Bone marrow (tissue), 2 donors: ENCODE data around the gene AMBRA1.

ENCODE experiments used
- DNase-seq, 2 donors: peaks; one replicate each; lab custom pipeline; 2025; lab: John Stamatoyannopoulos, UW

Gene AMBRA1, protein sequence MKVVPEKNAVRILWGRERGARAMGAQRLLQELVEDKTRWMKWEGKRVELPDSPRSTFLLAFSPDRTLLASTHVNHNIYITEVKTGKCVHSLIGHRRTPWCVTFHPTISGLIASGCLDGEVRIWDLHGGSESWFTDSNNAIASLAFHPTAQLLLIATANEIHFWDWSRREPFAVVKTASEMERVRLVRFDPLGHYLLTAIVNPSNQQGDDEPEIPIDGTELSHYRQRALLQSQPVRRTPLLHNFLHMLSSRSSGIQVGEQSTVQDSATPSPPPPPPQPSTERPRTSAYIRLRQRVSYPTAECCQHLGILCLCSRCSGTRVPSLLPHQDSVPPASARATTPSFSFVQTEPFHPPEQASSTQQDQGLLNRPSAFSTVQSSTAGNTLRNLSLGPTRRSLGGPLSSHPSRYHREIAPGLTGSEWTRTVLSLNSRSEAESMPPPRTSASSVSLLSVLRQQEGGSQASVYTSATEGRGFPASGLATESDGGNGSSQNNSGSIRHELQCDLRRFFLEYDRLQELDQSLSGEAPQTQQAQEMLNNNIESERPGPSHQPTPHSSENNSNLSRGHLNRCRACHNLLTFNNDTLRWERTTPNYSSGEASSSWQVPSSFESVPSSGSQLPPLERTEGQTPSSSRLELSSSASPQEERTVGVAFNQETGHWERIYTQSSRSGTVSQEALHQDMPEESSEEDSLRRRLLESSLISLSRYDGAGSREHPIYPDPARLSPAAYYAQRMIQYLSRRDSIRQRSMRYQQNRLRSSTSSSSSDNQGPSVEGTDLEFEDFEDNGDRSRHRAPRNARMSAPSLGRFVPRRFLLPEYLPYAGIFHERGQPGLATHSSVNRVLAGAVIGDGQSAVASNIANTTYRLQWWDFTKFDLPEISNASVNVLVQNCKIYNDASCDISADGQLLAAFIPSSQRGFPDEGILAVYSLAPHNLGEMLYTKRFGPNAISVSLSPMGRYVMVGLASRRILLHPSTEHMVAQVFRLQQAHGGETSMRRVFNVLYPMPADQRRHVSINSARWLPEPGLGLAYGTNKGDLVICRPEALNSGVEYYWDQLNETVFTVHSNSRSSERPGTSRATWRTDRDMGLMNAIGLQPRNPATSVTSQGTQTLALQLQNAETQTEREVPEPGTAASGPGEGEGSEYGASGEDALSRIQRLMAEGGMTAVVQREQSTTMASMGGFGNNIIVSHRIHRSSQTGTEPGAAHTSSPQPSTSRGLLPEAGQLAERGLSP (N-terminal part only)

DNA sequence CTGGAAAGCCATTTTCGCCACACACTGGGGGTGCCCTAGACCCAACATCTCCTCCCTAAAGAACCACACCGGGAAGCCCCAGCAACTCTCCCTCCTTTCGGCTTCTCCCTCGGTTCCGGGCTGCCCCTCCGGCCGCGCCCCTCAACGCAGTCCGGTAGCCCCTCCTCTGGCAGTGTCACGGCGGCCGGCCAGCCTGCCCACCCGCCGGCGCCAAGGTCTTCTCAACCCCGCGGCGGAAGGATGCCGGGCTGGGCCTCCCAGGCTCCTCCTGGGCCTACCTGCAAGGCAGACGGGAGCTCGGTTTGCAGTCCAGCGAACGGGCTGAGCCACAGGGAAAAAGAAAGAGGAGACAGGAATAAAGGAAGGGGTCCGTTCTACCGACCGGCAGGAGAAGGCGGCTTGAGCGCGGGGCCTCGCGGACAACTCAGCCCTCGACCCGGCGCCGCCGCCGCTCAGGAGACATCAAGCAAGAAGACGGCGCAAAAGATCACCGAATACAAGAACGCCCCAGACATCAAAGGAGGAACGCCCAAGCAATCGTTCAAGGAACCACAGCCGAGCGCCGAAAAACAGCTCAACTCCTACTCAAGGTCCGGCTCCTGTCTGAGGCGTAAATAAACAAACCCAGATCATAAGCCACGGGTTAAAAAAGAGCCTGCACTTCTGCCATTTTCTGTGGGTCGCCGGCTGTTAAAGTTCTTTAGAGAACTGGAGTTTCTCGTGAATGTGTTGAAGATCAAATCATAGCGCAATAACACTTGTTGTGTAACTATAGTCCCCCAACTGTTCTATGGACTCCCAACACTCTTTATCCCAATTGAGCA lies at the start of gene AMBRA1:
Gene AMBRA1 (minus strand): TSS at position 474 of the 824 bp plus-strand sequence. CDS start 45,643 bp downstream, outside the sequence.
- DNase-seq, result peak; percentile 60 to 87

DNA sequence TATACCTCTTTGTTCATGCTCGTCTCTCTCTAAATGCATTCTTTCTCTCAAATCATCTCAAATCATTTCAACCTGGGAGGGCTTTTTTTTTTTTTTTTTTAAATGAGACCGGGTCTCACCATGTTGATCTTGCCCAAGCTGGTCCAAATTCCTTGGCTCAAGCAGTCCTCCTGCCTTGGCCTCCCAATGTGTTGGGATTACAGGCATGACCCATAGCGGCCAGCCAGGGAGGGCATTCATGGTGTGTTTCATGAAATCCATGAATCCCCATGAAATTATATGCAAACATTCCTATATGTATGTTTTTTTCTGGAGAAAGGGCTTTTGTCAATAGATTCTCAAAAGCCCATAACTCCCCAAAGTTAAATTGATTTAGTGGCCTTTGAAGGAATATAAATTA lies 49.7 kb upstream of the AMBRA1 start:
- no peak for DNase-seq

DNA sequence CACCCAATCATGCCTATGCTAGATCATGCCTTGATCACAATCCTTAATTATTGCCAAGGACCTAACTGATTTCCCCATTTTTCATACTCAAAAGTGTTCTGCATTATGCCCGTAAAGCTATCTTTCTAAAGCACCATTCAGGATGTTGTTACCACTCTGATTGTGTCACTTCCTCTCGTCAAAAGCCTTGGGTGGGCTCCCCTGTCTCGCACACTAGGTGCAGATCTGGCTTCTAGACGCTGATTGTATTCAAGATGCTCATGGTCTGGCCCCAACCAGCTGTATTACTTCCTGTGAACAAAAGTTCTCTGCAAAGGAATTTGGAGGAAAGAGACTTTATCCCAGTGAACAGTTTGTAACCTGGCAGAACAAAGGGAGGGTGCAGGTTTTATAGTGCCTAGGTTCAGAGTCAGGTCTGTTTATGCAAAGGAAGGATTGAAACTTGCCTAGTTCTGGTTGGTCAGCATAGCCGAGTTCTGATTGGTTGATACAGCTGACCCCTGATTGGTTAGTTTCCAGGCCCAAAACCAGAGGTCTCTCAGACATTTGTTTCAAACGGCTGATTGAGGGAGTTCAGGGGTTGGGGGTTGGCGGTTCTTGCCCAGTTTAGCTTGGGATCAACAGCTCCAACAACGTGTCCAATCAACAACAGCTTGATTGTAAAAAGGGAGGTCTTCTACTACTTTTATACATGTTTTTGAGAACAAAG lies 49.0 kb upstream of the AMBRA1 start:
- no peak for DNase-seq

DNA sequence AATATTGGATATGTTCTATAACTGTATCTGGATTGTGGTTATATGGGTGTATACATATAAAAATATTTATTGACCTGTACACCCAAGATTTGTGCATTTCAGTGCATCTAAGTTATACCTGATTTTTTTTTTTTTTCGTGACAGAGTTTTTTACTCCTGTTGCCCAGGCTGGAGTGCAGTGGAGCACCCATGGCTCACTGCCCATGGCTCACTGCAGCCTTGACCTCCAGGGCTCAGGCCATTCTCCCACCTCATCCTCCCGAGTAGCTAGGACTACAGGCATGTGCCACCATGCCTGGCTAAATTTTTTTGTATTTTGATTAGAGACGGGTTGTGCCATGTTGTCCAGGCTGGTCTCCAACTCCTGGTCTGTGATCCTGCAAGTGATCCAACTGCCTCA lies 47.8 kb upstream of the AMBRA1 start:
- DNase-seq, result no peak

DNA sequence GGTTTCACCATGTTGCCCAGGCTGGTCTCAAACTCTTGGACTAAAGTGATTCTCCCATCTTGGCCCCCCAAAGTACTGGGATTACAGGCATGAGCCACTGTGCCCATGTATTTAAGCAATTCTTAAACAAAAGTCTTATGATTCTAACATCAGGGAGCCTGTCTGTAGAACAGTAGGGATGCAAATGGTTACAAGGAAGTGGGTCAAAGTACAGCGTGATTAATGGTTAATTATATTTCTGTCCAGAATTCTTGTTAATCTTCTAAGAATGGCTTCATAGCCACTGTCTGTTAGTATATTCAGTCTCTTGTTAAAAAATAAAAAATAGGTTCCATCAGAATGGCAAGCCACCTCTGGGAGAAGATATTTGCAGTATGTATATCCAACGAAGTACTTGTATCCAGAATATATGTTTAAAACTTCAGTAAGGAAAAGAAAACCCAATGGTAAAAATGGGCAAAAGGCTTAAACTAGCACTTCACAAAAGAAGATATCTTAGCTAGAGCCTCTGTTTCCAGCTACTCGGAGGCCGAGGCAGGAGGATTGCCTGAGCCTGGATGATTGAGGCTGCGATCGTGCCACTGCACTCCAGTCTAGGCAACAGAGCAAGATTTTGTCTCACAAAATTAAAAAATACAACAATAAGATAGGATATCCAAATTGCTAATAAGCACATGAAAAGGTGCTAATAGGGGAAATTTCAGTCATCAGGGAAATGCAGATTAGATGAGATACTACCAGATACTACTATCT lies 46.4 kb upstream of the AMBRA1 start:
- DNase-seq, result no peak

DNA sequence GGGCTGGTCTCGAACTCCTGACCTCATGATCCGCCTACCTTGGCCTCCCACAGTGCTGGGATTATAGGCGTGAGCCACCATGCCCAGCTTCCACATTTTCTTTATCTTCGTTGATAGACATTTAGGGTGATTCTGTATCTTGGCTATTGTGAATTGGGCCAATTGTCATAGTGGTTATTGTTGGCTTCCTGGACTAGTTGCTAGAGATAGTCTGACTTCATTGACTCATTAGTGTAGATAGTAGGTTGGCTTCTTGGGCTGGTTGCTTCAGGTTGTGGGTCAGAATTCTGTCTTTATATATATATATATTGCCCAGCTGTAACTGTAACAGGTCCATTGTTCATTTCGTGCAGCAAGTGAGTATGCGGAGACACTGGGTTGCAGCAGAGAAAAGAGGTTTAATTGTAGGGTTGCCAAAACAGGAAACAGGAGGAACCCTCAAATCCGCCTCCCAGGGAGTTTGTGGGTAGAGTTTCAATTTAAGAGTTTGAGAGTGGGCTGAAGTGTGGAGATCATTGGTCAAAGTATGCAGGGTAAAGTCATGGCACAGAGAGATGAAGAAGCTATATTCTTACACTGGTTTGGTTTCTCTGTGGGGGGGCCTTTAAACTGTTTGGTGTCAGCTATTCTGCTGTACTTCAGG lies 45.5 kb upstream of the AMBRA1 start:
- no peak for DNase-seq

DNA sequence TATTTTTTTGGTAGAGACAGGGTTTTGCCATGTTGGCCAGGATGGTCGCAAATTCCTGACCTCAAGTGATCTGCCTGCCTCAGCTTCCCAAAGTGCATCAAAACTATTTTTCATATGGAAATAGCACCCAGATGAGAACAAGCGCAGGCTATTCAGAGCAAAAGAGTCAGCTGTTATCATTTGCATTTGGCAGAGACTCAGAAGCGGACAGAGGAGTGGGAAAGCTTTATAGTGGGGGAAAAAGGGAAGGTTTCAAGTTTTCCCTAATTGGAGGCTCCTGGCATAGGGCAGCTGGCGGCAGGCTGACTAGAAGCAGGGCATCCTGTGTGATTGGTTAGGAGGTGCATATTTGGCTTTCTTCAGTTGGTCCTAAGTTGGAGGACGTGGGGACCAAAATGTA lies 43.7 kb upstream of the AMBRA1 start:
- no peak for DNase-seq

DNA sequence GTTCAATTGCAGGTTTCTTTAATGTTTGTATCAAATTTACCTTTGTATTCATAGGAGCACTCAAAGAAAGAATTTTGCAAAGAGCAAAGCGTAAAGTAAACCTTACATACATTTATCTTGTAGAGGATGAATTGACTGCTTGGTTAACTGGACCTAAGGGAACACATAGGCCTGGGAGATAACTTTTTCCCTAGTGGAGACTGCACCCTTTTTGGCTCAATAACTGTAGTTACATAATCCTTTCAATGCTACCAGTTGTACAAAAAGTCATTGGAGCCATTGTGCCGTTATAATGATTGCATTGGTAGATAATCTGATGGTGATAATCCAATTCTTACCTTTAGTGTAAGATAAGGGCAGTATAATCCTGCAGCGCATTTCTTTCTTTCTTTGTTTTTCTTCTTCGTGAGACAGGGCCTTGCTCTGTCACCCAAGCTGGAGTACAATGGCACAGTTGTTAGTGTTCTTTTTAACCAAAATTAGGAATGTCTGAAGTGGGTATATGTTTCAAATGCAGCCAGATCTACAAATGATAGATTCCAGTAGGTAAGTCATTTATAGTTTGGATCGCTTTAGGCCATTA lies 41.8 kb upstream of the AMBRA1 start:
- no peak for DNase-seq

DNA sequence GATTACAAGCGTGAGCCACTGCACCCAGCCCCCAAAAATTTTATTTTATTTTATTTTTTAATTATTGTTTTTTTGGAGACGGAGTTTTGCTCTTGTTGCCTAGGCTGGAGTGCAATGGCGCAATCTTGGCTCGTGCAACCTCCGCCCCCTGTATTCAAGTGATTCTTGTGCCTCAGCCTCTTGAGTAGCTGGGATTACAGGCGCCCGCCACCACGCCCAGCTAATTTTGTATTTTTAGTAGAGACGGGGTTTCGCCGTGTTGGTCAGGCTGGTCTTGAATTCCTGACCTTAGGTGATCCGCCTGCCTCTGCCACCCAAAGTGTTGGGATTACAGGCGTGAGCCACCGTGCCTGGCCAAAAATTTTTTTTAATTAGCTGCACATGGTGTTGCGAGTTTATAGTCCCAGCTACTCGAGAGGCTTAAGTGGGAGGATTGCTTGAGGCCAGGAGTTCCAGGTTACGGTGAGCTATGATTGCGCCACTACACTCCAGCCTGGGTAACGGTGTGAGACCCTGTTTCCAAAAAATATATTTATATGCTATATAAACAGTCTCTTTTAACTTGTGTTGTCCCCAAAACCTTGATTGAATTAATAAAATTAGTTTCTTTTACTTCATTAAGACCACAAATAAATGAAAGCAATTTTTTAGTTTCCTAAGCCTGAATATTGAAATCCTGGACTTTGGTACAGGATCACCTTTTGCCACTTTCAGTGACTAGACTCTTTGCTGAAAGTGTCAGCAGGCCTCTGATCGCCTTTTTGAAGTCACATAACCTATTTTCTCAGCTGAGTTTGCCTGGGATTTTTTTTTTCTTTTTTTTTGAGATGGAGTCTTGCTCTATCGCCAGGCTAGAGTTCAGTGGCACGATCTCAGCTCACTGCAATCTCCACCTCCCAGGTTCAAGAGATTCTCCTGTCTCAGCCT lies 39.7 kb upstream of the AMBRA1 start:
- DNase-seq, result no peak

DNA sequence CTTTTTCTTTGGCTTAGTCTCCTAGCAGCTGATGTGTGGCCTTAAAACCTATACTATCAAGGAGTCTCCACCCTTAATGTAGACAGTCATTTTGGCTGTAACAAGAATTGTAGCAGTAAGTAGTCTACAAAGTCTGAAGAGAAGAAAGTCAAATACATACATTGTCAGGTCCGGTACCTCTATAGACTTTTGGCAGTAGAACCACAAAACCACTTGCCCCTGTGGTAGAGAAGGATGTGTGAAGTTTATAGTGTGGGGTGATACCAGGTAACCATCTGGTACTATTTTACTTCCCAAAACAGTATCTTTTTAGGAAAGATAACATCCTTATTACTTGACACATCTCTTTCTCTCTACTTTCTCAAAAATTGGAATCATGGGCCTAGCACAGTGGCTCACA lies 38.7 kb upstream of the AMBRA1 start:
- DNase-seq, result no peak

DNA sequence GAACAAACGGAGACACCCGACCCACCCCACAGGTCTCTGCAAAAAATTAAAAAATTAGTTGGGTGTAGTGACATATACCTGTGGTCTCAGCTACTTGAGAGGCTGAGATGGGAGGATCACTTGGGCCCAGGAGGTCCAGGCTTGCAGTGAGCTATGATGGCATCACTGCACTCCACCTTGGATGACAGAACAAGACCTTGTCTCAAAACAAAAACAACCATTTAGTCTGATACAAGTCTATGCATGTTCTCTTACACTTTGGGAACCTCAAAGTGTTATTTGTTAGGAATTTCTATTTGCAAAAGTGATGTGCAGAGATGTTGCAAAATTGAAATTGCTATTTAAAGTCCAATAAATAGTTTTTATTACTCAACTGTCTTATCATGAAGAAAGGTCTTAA lies 37.9 kb upstream of the AMBRA1 start:
- no peak for DNase-seq

DNA sequence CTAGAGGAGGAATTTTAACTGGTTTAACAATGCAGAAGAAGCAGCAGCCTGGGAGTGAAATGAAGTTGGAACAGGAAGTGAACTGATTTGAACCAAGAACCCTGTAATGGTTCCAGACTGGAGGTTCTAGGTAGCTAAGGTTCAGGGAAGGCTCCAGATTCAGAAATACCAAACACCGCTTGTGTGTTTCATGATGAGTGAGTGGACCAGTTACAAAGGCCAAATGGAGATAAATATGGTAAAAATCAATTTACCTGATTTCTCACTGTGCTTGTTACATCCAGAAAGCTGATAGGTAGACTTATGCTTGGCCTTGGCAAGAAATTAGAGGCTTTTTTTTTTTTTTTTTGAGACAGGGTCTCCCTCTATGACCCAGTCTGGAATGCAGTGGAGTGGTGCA lies 36.4 kb upstream of the AMBRA1 start:
- no peak for DNase-seq

DNA sequence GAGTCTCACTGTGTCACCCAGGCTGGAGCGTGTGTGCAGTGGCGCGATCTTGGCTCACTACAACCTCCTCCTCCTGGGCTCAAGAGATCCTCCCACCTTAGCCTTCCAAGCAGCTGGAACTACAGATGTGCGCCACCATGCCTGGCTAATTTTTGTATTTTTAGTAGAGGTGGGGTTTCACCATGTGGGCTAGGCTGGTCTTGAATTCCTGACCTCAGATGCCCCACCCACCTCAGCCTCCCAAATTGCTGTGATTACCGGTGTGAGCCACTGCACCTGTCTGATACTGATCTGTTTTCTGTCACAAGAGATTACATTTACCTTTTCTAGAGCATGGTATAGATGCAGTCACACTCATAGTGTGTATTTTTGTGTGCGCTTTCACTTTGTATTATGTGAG lies 35.1 kb upstream of the AMBRA1 start:
- DNase-seq, result no peak

DNA sequence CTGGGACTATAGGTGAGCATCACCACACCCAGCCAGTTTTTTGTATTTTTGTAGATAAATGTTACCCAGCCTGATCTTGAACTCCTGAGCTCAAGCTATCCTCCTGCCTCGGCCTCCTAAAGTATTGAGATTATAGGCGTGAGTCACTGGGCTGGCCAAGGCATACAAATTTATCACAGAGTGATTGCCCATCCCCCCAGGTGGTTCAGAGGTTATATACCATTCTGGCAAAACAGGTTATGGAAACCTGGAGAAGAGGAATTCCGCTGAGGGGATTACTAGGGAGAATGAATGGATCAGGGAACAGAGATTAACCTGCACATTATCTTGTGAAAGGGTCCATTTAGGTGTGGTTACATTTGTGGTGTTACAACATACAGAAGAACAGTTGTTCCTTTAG lies 31.6 kb upstream of the AMBRA1 start:
- DNase-seq, result no peak

DNA sequence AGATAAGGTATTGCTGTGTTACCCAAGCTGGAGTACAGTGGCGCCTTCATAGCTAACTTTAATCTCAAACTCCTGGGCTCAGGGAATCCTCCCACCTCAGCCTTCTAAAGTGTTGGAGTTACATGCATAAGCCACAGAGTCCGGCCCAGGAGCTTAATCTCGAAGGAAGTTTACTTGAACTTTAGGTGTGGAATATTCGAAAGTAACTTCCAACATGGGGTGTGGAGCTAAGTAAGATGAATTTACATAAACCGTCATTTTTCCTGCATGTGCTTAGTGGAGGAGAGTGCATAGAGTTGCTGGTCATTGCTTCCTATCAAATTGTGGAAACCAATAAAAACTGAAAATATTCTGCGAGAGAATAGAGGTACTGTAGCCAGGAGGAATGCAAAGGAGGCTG lies 25.0 kb upstream of the AMBRA1 start:
- no peak for DNase-seq

DNA sequence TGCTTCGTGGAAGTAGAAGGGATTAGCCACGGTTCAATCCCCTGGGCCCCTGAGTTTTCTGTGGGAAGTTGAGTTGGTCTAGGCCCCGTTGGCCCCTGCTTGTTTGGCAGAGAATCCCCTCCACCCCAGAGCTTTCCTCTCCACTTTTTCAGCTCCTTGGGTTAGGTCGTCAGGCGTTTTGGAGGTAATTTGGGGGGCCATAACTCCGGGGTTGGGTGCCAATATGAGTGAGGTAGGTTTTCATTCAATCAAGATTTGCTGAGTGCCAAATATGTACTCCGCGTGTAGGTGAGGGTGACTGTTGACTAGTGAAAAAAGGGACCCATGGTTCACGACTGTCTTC lies 24.1 kb upstream of the AMBRA1 start:
- DNase-seq, result no peak

DNA sequence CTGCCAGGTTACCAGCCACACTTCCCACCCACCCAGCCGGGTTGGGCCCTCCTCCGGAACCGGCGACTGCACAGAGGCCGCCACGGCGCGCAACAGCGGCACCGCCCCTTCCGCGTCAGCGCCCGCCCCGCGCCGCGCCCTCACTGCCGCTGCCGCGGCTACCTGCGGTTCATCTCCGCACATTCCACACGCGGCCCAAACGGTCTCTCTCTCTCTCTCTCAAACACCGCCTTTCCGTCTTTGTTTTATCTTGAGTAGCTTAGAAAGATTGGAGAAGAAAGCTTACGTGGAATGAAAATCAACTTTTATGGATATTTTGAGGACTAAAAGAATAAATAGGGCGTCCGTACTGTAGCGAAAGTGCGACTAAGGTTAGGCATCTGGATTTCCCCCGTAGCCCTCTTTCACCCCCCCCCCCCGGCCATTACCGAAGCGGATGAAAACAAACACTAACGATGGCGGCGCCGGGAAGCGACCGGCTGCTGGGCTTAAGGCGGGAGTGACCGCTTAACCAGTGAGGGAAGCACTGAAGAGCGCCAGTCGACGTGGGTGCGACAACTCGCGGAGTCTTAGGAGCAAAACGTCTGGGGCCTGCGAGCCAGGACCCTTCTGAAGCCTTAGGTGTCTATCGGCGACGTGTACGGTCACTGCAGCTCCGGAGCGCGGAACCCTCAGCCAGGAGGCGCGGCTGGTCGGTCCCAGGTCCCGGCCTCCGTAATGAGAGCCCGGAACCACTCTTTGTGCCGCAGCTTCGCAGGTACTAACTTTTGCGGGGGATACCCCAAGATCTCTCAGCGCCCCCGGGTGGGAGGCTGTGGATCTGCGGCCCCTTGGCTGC lies 23.5 kb upstream of the AMBRA1 start, which contains the start of the genes ATG13 and HARBI1:
Gene ATG13 (plus strand): TSS at position 420 of the 838 bp plus-strand sequence. CDS start 26,739 bp downstream, outside the sequence.
Gene HARBI1 (minus strand): TSS at position 94 of the 838 bp plus-strand sequence. CDS start 990 bp downstream, outside the sequence.
- peak; percentile 77 to 87 for DNase-seq
